Measurements from ENCODE around the gene GMPPA.

Gene GMPPA

DNA sequence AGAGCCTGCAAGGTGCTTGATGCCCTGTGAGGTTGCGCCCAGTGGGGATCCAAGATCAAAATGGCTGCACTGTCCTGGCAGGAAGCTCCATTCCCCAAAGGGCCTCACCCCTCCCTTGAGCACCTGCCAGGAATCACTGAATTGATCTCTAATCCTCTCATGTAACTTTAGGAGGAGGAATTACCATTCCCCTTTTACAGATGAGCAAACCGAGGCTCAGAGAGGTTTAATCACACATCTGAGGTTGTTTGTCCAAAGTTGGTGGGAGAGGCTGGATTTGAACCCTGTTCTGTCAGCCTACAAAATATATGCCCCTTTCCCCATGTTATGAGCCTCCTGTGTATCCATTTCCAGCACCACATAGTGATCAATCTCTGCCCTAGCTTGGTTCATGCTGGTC, 26.1 kb downstream of the GMPPA start:
- DNase-seq (ENCODE audit: low read depth): no peak
- TF ChIP-seq, protein P1, sequence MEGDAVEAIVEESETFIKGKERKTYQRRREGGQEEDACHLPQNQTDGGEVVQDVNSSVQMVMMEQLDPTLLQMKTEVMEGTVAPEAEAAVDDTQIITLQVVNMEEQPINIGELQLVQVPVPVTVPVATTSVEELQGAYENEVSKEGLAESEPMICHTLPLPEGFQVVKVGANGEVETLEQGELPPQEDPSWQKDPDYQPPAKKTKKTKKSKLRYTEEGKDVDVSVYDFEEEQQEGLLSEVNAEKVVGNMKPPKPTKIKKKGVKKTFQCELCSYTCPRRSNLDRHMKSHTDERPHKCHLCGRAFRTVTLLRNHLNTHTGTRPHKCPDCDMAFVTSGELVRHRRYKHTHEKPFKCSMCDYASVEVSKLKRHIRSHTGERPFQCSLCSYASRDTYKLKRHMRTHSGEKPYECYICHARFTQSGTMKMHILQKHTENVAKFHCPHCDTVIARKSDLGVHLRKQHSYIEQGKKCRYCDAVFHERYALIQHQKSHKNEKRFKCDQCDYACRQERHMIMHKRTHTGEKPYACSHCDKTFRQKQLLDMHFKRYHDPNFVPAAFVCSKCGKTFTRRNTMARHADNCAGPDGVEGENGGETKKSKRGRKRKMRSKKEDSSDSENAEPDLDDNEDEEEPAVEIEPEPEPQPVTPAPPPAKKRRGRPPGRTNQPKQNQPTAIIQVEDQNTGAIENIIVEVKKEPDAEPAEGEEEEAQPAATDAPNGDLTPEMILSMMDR (conservative IDR thresholded peaks at IDR 0.05; ENCODE audit: low read length): no peak
- no peak overlapping the region for H3K4me3 ChIP-seq (ENCODE audit: low read length)

DNA sequence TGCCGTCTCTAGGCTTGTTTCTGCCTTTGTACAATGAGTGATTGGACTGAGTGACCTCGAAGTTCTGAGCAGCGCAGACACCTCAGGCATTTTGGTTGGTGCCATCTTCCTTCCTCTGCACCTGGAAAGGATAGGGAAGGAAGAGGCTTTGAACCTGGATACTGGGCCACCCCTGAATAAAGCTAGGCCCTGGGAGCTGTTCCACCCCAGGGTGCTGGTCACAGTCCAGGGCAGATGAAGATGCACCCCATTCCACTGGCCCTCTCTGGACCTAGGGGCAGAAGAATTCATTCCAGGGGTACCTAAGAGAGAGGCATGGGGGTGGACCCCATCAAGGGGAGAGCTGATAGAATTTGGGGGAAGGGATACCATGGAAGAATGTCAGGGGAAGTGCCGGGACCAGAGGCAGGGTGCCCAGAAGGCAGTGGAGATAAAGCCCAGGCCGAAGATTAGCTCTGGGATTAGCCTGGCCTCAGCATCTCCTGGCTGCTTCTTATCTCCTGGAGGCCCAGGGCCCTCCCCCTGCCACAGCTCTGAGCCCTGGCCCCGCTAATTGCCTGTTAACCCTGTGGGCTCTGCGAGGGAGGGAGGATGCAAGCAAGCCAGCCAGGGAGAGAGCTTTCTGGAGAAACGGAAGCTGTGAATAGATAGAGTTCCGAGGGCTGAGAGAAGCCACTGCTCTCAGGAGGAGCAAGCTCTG, 27.0 kb downstream of the GMPPA start:
- no peak for DNase-seq (ENCODE audit: low read depth)

DNA sequence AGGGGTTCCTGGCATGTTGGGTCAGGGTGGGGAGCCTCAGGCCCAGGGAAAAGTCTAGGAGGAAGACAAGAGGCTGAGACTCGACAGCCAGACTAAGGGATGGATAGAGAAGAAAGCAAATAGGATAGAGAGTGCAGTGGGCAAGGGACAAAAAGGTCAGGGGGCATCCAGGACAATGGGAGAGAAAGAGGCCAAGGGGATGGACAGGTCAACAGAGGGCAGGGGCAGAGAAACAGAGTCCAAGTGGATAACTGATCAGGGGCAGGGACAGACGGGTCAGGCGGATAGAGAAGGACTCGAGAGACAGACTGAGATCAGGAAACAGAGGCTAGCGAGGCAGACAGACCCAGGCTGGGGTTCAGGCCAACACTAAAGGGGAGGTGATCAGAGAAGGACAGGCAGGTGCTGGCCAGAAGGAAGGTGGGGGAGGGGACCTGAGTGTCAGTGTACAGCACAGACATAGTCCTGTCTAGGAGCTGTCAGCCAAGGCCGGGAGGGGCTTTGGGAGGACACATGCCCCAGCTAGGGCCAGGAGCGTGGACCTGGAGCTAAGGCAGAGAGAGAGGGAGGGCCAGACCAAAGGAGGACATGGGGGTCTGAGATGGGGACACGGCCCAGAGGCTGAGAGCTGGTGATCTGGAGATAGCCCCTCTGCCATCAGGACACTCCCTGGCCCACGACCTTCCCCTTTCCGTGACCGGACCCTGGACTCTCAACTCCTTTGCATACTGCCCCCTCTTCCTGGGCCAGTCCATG, 27.8 kb downstream of the GMPPA start:
- DNase-seq (ENCODE audit: low read depth): no peak
- no peak overlapping the region for H3K4me3 ChIP-seq (ENCODE audit: low read length)
- TF ChIP-seq, protein P1 (conservative IDR thresholded peaks at IDR 0.05; ENCODE audit: low read length): no peak

More for the DNA sequence above, 27.0 kb downstream of the GMPPA start:
- TF ChIP-seq, protein P1 (conservative IDR thresholded peaks at IDR 0.05; ENCODE audit: low read length): no peak
- H3K4me3 ChIP-seq (ENCODE audit: low read length): no peak overlapping the region

DNA sequence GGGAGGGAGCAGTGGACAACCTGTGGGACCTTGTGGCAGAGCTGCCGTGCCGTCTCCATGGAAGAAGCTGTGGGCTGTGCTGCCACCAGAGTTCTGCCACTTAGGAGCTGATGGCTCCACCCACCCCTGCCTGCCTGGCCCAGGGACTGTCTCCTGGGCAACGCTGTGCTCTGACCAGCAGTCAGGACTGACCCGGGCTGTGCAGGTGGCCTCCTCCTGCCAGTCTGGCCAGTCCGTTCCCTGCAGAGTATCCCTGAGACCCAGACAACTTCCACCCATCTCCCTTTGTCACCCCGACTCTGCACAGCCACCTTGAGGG, 28.3 kb downstream of the GMPPA start:
- no peak for DNase-seq (ENCODE audit: low read depth)
- no peak overlapping the region for H3K4me3 ChIP-seq (ENCODE audit: low read length)
- TF ChIP-seq, protein P1 (conservative IDR thresholded peaks at IDR 0.05; ENCODE audit: low read length): no peak

DNA sequence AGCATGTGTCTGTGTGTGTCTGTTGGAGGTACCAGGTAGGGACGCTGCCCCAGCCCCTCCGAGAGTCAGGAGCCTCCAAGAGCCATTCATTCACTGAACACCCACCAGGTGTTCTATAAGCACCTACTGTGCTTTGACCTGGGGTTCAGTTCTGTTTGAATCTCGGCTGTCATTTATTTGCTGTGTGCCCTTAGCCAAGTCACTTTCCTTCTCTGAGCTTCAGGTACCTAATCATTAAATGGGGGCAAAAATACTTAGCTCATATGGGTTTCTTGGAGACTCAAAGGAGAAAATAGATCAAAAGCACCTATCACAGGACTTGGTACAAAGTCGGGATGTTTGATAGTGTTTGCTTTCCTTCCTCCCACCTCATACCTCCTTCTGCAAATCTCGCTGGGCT, 28.8 kb downstream of the GMPPA start:
- DNase-seq (ENCODE audit: low read depth): no peak
- no peak overlapping the region for H3K4me3 ChIP-seq (ENCODE audit: low read length)
- TF ChIP-seq, protein P1 (conservative IDR thresholded peaks at IDR 0.05; ENCODE audit: low read length): no peak

DNA sequence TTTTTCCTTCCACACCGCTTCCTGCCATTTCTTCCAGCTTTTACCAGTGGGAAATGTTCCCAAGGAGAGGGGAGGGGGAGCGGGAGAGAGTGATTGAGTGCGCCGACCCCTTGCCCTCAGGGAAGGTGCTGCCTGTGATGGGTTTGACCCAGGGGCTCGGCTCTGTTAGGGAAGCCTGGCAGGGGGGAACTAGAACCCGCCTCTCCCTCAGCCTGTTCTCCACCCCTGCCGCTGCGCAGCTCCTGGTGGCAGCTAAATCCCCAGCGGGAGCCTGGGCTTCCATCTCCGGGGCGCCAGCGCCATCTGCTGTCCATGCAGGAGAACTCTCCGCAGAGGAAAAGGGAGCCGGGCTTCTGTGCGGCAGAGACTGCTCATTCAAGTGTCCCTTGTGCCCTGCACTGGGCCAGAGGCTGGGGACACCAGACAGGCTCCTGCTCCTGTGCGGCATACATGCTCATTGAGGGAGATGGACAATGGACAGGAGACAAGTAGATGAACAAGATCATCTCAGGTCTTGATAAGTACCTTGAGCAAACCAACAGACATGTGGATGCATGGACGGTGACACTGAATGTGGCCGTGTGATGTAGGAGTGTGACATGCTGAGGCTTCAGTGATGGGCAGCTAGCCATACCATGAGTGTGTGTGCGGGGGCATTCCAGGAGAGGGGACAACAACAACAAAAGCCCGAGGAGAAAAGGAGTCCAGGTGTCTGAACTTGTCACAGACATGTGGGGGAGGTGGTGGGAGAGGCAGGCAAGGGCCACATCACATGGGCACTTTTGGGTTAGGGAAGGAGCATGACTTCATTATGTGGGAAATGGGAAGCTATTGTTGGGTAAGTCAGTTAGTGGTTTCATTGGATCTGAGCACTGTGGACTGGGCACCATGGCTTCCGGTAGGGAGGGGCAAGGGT, 31.6 kb downstream of the GMPPA start:
- TF ChIP-seq, protein P1 (conservative IDR thresholded peaks at IDR 0.05; ENCODE audit: low read length): peak; percentile 94

More for the DNA sequence above, 31.6 kb downstream of the GMPPA start:
- H3K4me3 ChIP-seq (ENCODE audit: low read length): peak overlapping the region; percentile 45
- DNase-seq (ENCODE audit: low read depth): peak; percentile 78
